ENCODE results near the gene FASTKD3. TPM values are rescaled to one million over a fixed set of nuclear protein-coding genes. Genes with fewer than 3 reads are reported as not detected.

Gene FASTKD3
- total RNA-seq, 1 experiment from 2014 or later = 20.6 TPM

DNA sequence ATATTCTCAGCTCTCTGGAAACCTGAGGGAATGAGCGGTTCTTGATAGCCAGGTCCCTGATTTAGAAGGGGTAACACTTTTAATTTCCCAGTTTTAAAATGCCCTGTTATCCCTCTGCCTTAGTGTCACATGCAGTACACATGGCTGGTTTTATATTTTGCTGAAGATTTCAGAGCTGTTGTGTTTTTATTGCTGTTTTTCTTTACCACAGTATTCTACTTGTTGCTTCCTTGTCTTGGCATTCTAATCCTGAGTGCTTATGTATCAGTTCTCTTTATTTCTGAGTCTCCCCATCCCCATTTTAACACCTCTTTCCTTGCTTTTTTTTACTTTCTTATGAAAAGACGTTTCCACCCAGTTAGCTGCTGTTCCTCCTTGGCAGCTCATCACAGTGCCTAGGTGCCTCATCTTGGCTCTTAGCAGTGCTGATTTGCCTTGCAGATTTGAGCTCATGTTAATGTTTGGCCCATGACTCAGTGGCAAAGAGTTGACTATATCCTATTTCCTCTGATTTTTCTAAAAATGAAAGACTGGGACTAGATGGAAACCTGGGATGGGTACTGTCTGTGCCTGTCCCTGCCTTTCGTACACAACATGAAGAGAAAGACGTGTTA is 3.8 kb upstream of the FASTKD3 start:
- Histone ChIP-seq H3K27me3 (ENCODE audit: insufficient read depth, low read depth) (no peaks in the 10 kb centered on the region), H3K4me2 (no peak overlapping the region), H3K9me2 (ENCODE audit: insufficient read depth) (no peaks in the 10 kb centered on the region), H4K20me1 (ENCODE audit: insufficient read depth) (peaks cover 40% of the 10 kb centered on the region), H3K9me3 (ENCODE audit: insufficient read depth, low read depth) (no peaks in the 10 kb centered on the region), H3K4me3 (no peak overlapping the region), H3K27ac (no peak overlapping the region), H3K4me1 (replicated peaks; ENCODE audit: insufficient read depth) (peaks cover 14% of the 10 kb centered on the region), H2AFZ (no peak overlapping the region), H3K79me2 (ENCODE audit: low read depth) (peaks cover 69% of the 10 kb centered on the region), H3F3A (ENCODE audit: insufficient read depth, low read depth) (no peaks in the 10 kb centered on the region), H3K36me3 (ENCODE audit: low read depth) (peaks cover 27% of the 10 kb centered on the region)
- POLR2A ChIA-PET (ENCODE audit: unreplicated experiment) = interaction anchor here (0.6 kb wide), 1 partner anchor 1500 kb away, joined by 4 read pairs; no protein-coding TSS in a partner anchor
- intact Hi-C loops (cut with micrococcal nuclease; ENCODE audit: unreplicated experiment) = no loop called here
- CTCF ChIA-PET = interaction anchor here (0.7 kb wide), 1 partner anchor 703 kb away, joined by 3 read pairs; no protein-coding TSS in a partner anchor
- TF ChIP-seq, protein P1, sequence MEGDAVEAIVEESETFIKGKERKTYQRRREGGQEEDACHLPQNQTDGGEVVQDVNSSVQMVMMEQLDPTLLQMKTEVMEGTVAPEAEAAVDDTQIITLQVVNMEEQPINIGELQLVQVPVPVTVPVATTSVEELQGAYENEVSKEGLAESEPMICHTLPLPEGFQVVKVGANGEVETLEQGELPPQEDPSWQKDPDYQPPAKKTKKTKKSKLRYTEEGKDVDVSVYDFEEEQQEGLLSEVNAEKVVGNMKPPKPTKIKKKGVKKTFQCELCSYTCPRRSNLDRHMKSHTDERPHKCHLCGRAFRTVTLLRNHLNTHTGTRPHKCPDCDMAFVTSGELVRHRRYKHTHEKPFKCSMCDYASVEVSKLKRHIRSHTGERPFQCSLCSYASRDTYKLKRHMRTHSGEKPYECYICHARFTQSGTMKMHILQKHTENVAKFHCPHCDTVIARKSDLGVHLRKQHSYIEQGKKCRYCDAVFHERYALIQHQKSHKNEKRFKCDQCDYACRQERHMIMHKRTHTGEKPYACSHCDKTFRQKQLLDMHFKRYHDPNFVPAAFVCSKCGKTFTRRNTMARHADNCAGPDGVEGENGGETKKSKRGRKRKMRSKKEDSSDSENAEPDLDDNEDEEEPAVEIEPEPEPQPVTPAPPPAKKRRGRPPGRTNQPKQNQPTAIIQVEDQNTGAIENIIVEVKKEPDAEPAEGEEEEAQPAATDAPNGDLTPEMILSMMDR (conservative IDR thresholded peaks at IDR 0.05) = no peak
- TF ChIP-seq EZH2 (IDR thresholded peaks at IDR 0.05; ENCODE audit: low read depth) = no peak
- no TSS peak for BruUV-seq (replicated peaks)
- no peak for DNase-seq

DNA sequence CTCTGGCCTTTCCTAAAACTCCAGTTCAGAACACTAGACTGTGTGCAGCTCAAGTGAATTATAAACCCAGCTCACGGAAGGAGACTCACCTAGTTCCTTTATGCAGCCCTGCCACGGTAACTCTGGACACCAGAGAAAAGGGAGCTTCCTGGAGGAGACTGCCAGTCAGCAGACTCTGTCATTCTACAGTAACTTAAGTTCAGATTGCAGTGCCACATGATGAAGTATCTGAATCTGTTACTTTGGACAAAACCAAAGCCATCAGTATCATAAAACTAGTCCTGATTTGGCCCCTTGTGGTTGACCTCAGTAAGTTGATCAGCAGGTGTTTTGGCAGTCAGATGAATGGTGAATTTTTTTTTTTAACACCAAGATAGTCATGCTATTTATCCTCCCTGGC is 2.8 kb upstream of the FASTKD3 start:
- ChIA-PET POLR2A (ENCODE audit: unreplicated experiment) (no interaction called here), CTCF (no interaction called here)
- Histone ChIP-seq H3K4me1 (replicated peaks; ENCODE audit: insufficient read depth) (peaks cover 15% of the 10 kb centered on the region), H3K9me2 (ENCODE audit: insufficient read depth) (no peaks in the 10 kb centered on the region), H3K27me3 (ENCODE audit: insufficient read depth, low read depth) (no peaks in the 10 kb centered on the region), H3K4me2 (no peak overlapping the region), H3K79me2 (ENCODE audit: low read depth) (peaks cover 79% of the 10 kb centered on the region), H3K36me3 (ENCODE audit: low read depth) (peaks cover 21% of the 10 kb centered on the region), H3K9me3 (ENCODE audit: insufficient read depth, low read depth) (no peaks in the 10 kb centered on the region), H3K4me3 (no peak overlapping the region), H2AFZ (no peak overlapping the region), H4K20me1 (ENCODE audit: insufficient read depth) (peaks cover 40% of the 10 kb centered on the region), H3F3A (ENCODE audit: insufficient read depth, low read depth) (no peaks in the 10 kb centered on the region), H3K27ac (no peak overlapping the region)
- TF ChIP-seq, protein P1 (conservative IDR thresholded peaks at IDR 0.05) = no peak
- no peak for TF ChIP-seq EZH2 (IDR thresholded peaks at IDR 0.05; ENCODE audit: low read depth)
- BruUV-seq (replicated peaks) = no TSS peak
- DNase-seq = no peak
- intact Hi-C loops (cut with micrococcal nuclease; ENCODE audit: unreplicated experiment) = no loop called here

DNA sequence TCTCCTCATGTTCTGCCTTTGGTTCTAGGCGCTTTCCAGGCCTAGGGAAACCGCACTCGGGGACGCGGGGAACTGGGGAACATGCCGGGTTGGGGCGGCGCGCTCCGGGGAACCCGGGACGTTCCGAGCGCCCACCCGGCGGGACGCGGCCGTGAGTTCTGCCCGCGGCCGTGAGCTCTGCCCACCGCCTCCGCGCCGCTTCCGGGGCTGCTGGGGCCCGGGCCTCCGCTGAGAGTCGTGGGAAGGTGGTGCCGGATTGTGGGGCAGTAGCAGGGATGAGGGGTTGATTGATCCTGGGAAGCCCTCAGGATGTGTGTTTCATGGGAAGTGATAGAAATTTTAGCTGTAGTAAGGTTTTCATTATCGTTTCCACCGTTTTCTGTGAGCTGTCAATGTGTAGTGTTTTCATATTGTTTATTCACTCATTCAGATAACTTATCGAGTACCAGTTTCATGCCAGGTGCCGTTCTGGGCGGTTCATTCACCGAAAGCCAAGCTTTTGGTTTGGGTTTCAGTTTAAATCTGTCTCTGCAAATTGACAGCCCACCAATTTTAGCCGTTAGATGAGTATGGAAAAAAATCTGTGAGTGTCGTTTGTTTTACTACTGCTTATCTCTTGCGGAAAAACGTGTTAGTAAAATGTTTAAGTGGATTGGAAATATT is 774 bp upstream of the FASTKD3 start:
- POLR2A ChIA-PET (ENCODE audit: unreplicated experiment) = interaction anchor here (0.6 to 1.0 kb wide), 3 partner anchors 11 to 1499 kb away, joined by 3 to 9 read pairs (median 5); partner anchors contain the start of genes NSUN2 and SRD5A1
- no peaks in the 10 kb centered on the region for H3K9me2 ChIP-seq (ENCODE audit: insufficient read depth)
- intact Hi-C loops (cut with micrococcal nuclease; ENCODE audit: unreplicated experiment) = loop anchor here (1.0 to 10.0 kb wide), 2 partner anchors 588 to 1235 kb away; partner anchors contain the start of genes NSUN2 and SRD5A1

More for the DNA sequence above, 774 bp upstream of the FASTKD3 start:
- Histone ChIP-seq H3K79me2 (ENCODE audit: low read depth) (peaks cover 82% of the 10 kb centered on the region), H3F3A (ENCODE audit: insufficient read depth, low read depth) (no peaks in the 10 kb centered on the region), H4K20me1 (ENCODE audit: insufficient read depth) (peaks cover 36% of the 10 kb centered on the region), H3K4me2 (peak overlapping the region; percentile 95), H3K4me3 (peak overlapping the region; percentile 100), H3K36me3 (ENCODE audit: low read depth) (peaks cover 6% of the 10 kb centered on the region; the same call in 1 of the 2 replicates), H3K4me1 (replicated peaks; ENCODE audit: insufficient read depth) (peaks cover 15% of the 10 kb centered on the region), H2AFZ (peak overlapping the region; percentile 99), H3K27ac (peak overlapping the region; percentile 48), H3K9me3 (ENCODE audit: insufficient read depth, low read depth) (no peaks in the 10 kb centered on the region), H3K27me3 (ENCODE audit: insufficient read depth, low read depth) (no peaks in the 10 kb centered on the region)
- no TSS peak for BruUV-seq (replicated peaks)
- TF ChIP-seq EZH2 (IDR thresholded peaks at IDR 0.05; ENCODE audit: low read depth) = no peak
- TF ChIP-seq, protein P1 (conservative IDR thresholded peaks at IDR 0.05) = no peak
- DNase-seq = no peak
- CTCF ChIA-PET = interaction anchor here (0.5 kb wide), 1 partner anchor 35 kb away, joined by 3 read pairs; no protein-coding TSS in a partner anchor

Data from PC-9 (cell line).